ENCODE measurements around the gene TPI1.

TPI1 gene

GRCh38 chr12:6824085-6824775, 43.1 kb upstream of the TPI1 start:
- Histone ChIP-seq H3K36me3 (ENCODE audit: control insufficient read depth, insufficient read depth, low read length) (no peaks in the 10 kb centered on the region), H3K27me3 (ENCODE audit: control insufficient read depth, insufficient read depth, low read length) (peaks cover 63% of the 10 kb centered on the region), H3K9ac (ENCODE audit: low read depth, low read length) (no peak overlapping the region), H3K27ac (ENCODE audit: low read depth, low read length) (no peak overlapping the region), H3K4me3 (ENCODE audit: low read depth, low read length) (no peak overlapping the region), H3K9me3 (ENCODE audit: control insufficient read depth, insufficient read depth, low read length) (no peaks in the 10 kb centered on the region), H3K4me1 (ENCODE audit: control insufficient read depth, insufficient read depth, low read length) (peaks cover 33% of the 10 kb centered on the region)

- Histone ChIP-seq H3K9ac (ENCODE audit: low read depth, low read length) (no peak overlapping the region), H3K36me3 (ENCODE audit: control insufficient read depth, insufficient read depth, low read length) (no peaks in the 10 kb centered on the region), H3K27ac (ENCODE audit: low read depth, low read length) (no peak overlapping the region), H3K4me1 (ENCODE audit: control insufficient read depth, insufficient read depth, low read length) (peaks cover 36% of the 10 kb centered on the region), H3K4me3 (ENCODE audit: low read depth, low read length) (peak overlapping the region; percentile 60), H3K27me3 (ENCODE audit: control insufficient read depth, insufficient read depth, low read length) (peaks cover 57% of the 10 kb centered on the region), H3K9me3 (ENCODE audit: control insufficient read depth, insufficient read depth, low read length) (no peaks in the 10 kb centered on the region)
Observed at GRCh38 chr12:6824901-6825381, 42.4 kb upstream of the TPI1 start.

- Histone ChIP-seq H3K27ac (ENCODE audit: low read depth, low read length) (no peak overlapping the region), H3K36me3 (ENCODE audit: control insufficient read depth, insufficient read depth, low read length) (peaks cover 5% of the 10 kb centered on the region), H3K4me3 (ENCODE audit: low read depth, low read length) (peak overlapping the region; percentile 60), H3K27me3 (ENCODE audit: control insufficient read depth, insufficient read depth, low read length) (peaks cover 51% of the 10 kb centered on the region), H3K4me1 (ENCODE audit: control insufficient read depth, insufficient read depth, low read length) (peaks cover 33% of the 10 kb centered on the region), H3K9ac (ENCODE audit: low read depth, low read length) (no peak overlapping the region), H3K9me3 (ENCODE audit: control insufficient read depth, insufficient read depth, low read length) (no peaks in the 10 kb centered on the region)
Observed at GRCh38 chr12:6825398-6826124, 41.8 kb upstream of the TPI1 start.

- H3K27ac ChIP-seq (ENCODE audit: low read depth, low read length) = no peak overlapping the region
- peaks cover 12% of the 10 kb centered on the region for H3K36me3 ChIP-seq (ENCODE audit: control insufficient read depth, insufficient read depth, low read length)
- no peaks in the 10 kb centered on the region for H3K9me3 ChIP-seq (ENCODE audit: control insufficient read depth, insufficient read depth, low read length)
- H3K27me3 ChIP-seq (ENCODE audit: control insufficient read depth, insufficient read depth, low read length) = peaks cover 51% of the 10 kb centered on the region
- peaks cover 28% of the 10 kb centered on the region for H3K4me1 ChIP-seq (ENCODE audit: control insufficient read depth, insufficient read depth, low read length)
- no peak overlapping the region for H3K9ac ChIP-seq (ENCODE audit: low read depth, low read length)
- no peak overlapping the region for H3K4me3 ChIP-seq (ENCODE audit: low read depth, low read length)
Observed at GRCh38 chr12:6826125-6826733, 41.1 kb upstream of the TPI1 start.

- Histone ChIP-seq H3K4me1 (ENCODE audit: control insufficient read depth, insufficient read depth, low read length) (peaks cover 28% of the 10 kb centered on the region), H3K9me3 (ENCODE audit: control insufficient read depth, insufficient read depth, low read length) (no peaks in the 10 kb centered on the region), H3K27me3 (ENCODE audit: control insufficient read depth, insufficient read depth, low read length) (peaks cover 50% of the 10 kb centered on the region), H3K4me3 (ENCODE audit: low read depth, low read length) (0 out of 2 replicates have a peak overlapping the region, but pooled peaks have one; percentile 25), H3K36me3 (ENCODE audit: control insufficient read depth, insufficient read depth, low read length) (peaks cover 19% of the 10 kb centered on the region), H3K27ac (ENCODE audit: low read depth, low read length) (no peak overlapping the region), H3K9ac (ENCODE audit: low read depth, low read length) (no peak overlapping the region)
Observed at GRCh38 chr12:6826734-6827436, 40.4 kb upstream of the TPI1 start.

- H3K9ac ChIP-seq (ENCODE audit: low read depth, low read length) = no peak overlapping the region
- H3K4me1 ChIP-seq (ENCODE audit: control insufficient read depth, insufficient read depth, low read length) = peaks cover 28% of the 10 kb centered on the region
- peak overlapping the region; percentile 22 for H3K27ac ChIP-seq (ENCODE audit: low read depth, low read length)
- H3K36me3 ChIP-seq (ENCODE audit: control insufficient read depth, insufficient read depth, low read length) = peaks cover 24% of the 10 kb centered on the region
- H3K9me3 ChIP-seq (ENCODE audit: control insufficient read depth, insufficient read depth, low read length) = no peaks in the 10 kb centered on the region
- peaks cover 44% of the 10 kb centered on the region for H3K27me3 ChIP-seq (ENCODE audit: control insufficient read depth, insufficient read depth, low read length)
- H3K4me3 ChIP-seq (ENCODE audit: low read depth, low read length) = peak overlapping the region; percentile 25; the same call in 1 of the 2 replicates
Observed at GRCh38 chr12:6827437-6827911, 39.9 kb upstream of the TPI1 start.

- Histone ChIP-seq H3K36me3 (ENCODE audit: control insufficient read depth, insufficient read depth, low read length) (peaks cover 26% of the 10 kb centered on the region), H3K9me3 (ENCODE audit: control insufficient read depth, insufficient read depth, low read length) (no peaks in the 10 kb centered on the region), H3K27me3 (ENCODE audit: control insufficient read depth, insufficient read depth, low read length) (peaks cover 37% of the 10 kb centered on the region), H3K4me1 (ENCODE audit: control insufficient read depth, insufficient read depth, low read length) (peaks cover 22% of the 10 kb centered on the region), H3K27ac (ENCODE audit: low read depth, low read length) (peak within 1 kb of the TSS; percentile 22), H3K9ac (ENCODE audit: low read depth, low read length) (peak within 1 kb of the TSS; percentile 68), H3K4me3 (ENCODE audit: low read depth, low read length) (peak within 1 kb of the TSS; percentile 90)
Observed at GRCh38 chr12:6827982-6828780, 39.1 kb upstream of the TPI1 start, which contains the start of gene P3H3. TSS of gene P3H3 (plus strand) at chr12:6828407. CDS start at chr12:6828441, 34 bp downstream.

- Histone ChIP-seq H3K27ac (ENCODE audit: low read depth, low read length) (peak overlapping the region; percentile 24), H3K9ac (ENCODE audit: low read depth, low read length) (peak overlapping the region; percentile 68), H3K9me3 (ENCODE audit: control insufficient read depth, insufficient read depth, low read length) (no peaks in the 10 kb centered on the region), H3K4me1 (ENCODE audit: control insufficient read depth, insufficient read depth, low read length) (peaks cover 21% of the 10 kb centered on the region), H3K4me3 (ENCODE audit: low read depth, low read length) (peak overlapping the region; percentile 90), H3K36me3 (ENCODE audit: control insufficient read depth, insufficient read depth, low read length) (peaks cover 34% of the 10 kb centered on the region), H3K27me3 (ENCODE audit: control insufficient read depth, insufficient read depth, low read length) (peaks cover 31% of the 10 kb centered on the region)
Observed at GRCh38 chr12:6828781-6829535, 38.4 kb upstream of the TPI1 start.

GRCh38 chr12:6829536-6830220, 37.7 kb upstream of the TPI1 start:
- H3K4me3 ChIP-seq (ENCODE audit: low read depth, low read length) = peak overlapping the region; percentile 90
- no peaks in the 10 kb centered on the region for H3K9me3 ChIP-seq (ENCODE audit: control insufficient read depth, insufficient read depth, low read length)
- H3K4me1 ChIP-seq (ENCODE audit: control insufficient read depth, insufficient read depth, low read length) = peaks cover 21% of the 10 kb centered on the region
- H3K27me3 ChIP-seq (ENCODE audit: control insufficient read depth, insufficient read depth, low read length) = peaks cover 24% of the 10 kb centered on the region
- H3K9ac ChIP-seq (ENCODE audit: low read depth, low read length) = peak overlapping the region; percentile 68
- peak overlapping the region; percentile 24 for H3K27ac ChIP-seq (ENCODE audit: low read depth, low read length)
- peaks cover 39% of the 10 kb centered on the region for H3K36me3 ChIP-seq (ENCODE audit: control insufficient read depth, insufficient read depth, low read length)

Data from HUES48 (cell line).